Right forelimb (tissue), 1 donor: ENCODE measurements around the gene OPHN1.
"Not testable (repeated sequence)": the region's sequence is repeated elsewhere in the genome, so short reads cannot be mapped to it uniquely, and the experiment has no call there.

ENCODE experiments used
- DNase-seq: peaks from one replicate; pipeline ENCODE4 v3.0.0-alpha.2; 2018

Gene OPHN1

GRCh38 chrX:68139791-68140190, 293.5 kb downstream of the OPHN1 start:
- DNase-seq = no peak

GRCh38 chrX:68133181-68133580, 300.1 kb downstream of the OPHN1 start:
- no peak for DNase-seq

- no peak for DNase-seq
Measured at GRCh38 chrX:68132749-68133148, 300.5 kb downstream of the OPHN1 start.

- DNase-seq = no peak
Measured at GRCh38 chrX:68121835-68122234, 311.5 kb downstream of the OPHN1 start.

GRCh38 chrX:68121371-68121770, 311.9 kb downstream of the OPHN1 start:
- no peak for DNase-seq

- no peak for DNase-seq
Measured at GRCh38 chrX:68115371-68115770, 317.9 kb downstream of the OPHN1 start.

GRCh38 chrX:68114573-68115129, 318.6 kb downstream of the OPHN1 start:
- DNase-seq = no peak

GRCh38 chrX:68113837-68114572, 319.3 kb downstream of the OPHN1 start:
- DNase-seq = no peak

- DNase-seq = no peak
Measured at GRCh38 chrX:68112321-68112720, 321.0 kb downstream of the OPHN1 start.

GRCh38 chrX:68109162-68109561, 324.1 kb downstream of the OPHN1 start:
- no peak for DNase-seq

- no peak for DNase-seq
Measured at GRCh38 chrX:68098431-68098830, 334.9 kb downstream of the OPHN1 start.

GRCh38 chrX:68090266-68090665, 343.0 kb downstream of the OPHN1 start:
- no peak for DNase-seq

GRCh38 chrX:68087526-68087925, 345.8 kb downstream of the OPHN1 start:
- no peak for DNase-seq

GRCh38 chrX:68086709-68087108, 346.6 kb downstream of the OPHN1 start:
- DNase-seq = no peak

- no peak for DNase-seq
Measured at GRCh38 chrX:68084765-68085164, 348.5 kb downstream of the OPHN1 start.

GRCh38 chrX:68083510-68083909, 349.8 kb downstream of the OPHN1 start:
- no peak for DNase-seq

- DNase-seq = no peak
Measured at GRCh38 chrX:68079961-68080360, 353.3 kb downstream of the OPHN1 start.

- DNase-seq = not testable (repeated sequence)
Measured at GRCh38 chrX:68078801-68079200, 354.5 kb downstream of the OPHN1 start.

GRCh38 chrX:68077378-68077777, 355.9 kb downstream of the OPHN1 start:
- no peak for DNase-seq

- DNase-seq = no peak
Measured at GRCh38 chrX:68072041-68072440, 361.3 kb downstream of the OPHN1 start.

- not testable (repeated sequence) for DNase-seq
Measured at GRCh38 chrX:68070119-68070518, 363.2 kb downstream of the OPHN1 start.

- no peak for DNase-seq
Measured at GRCh38 chrX:68061206-68061535, 372.1 kb downstream of the OPHN1 start.

GRCh38 chrX:68060506-68061205, 372.6 kb downstream of the OPHN1 start:
- no peak for DNase-seq

- no peak for DNase-seq
Measured at GRCh38 chrX:68059469-68059868, 373.8 kb downstream of the OPHN1 start.
